ENCODE measurements around the gene PJVK.

PJVK gene

GRCh38 chr2:178476477-178476876 lies 25.3 kb downstream of the PJVK start:
- no peak for DNase-seq
- no peaks in the 10 kb centered on the region for H3K9me3 Mint-ChIP-seq
- peak overlapping the region; percentile 96 for H3K4me3 Mint-ChIP-seq
- H3K27ac Mint-ChIP-seq = no peak overlapping the region
- no peak for TF ChIP-seq CTCF (IDR thresholded peaks at IDR 0.05)
- H3K36me3 Mint-ChIP-seq (ENCODE audit: low read depth) = peaks cover 30% of the 10 kb centered on the region
- no peaks in the 10 kb centered on the region for H3K27me3 Mint-ChIP-seq (ENCODE audit: low read depth, poor library complexity)
- peaks cover 40% of the 10 kb centered on the region for H3K4me1 Mint-ChIP-seq

GRCh38 chr2:178477443-178478129 lies 26.4 kb downstream of the PJVK start:
- no peak overlapping the region for H3K27ac Mint-ChIP-seq
- no peak for DNase-seq
- no peaks in the 10 kb centered on the region for H3K27me3 Mint-ChIP-seq (ENCODE audit: low read depth, poor library complexity)
- peak overlapping the region; percentile 96 for H3K4me3 Mint-ChIP-seq
- peaks cover 25% of the 10 kb centered on the region for H3K36me3 Mint-ChIP-seq (ENCODE audit: low read depth)
- no peaks in the 10 kb centered on the region for H3K9me3 Mint-ChIP-seq
- peaks cover 51% of the 10 kb centered on the region for H3K4me1 Mint-ChIP-seq
- TF ChIP-seq CTCF (IDR thresholded peaks at IDR 0.05) = no peak

- Mint-ChIP-seq H3K9me3 (no peaks in the 10 kb centered on the region), H3K4me3 (peak overlapping the region; percentile 96), H3K27me3 (ENCODE audit: low read depth, poor library complexity) (no peaks in the 10 kb centered on the region), H3K27ac (peak overlapping the region; percentile 99), H3K36me3 (ENCODE audit: low read depth) (peaks cover 25% of the 10 kb centered on the region), H3K4me1 (peaks cover 55% of the 10 kb centered on the region)
- DNase-seq = peak; percentile 13
- TF ChIP-seq CTCF (IDR thresholded peaks at IDR 0.05) = no peak
These were observed 26.9 kb downstream of the PJVK start for GRCh38 chr2:178478130-178478438.

- peaks cover 21% of the 10 kb centered on the region for H3K36me3 Mint-ChIP-seq (ENCODE audit: low read depth)
- DNase-seq = peak; percentile 84
- H3K4me1 Mint-ChIP-seq = peaks cover 50% of the 10 kb centered on the region
- H3K4me3 Mint-ChIP-seq = peak within 1 kb of the TSS; percentile 96
- H3K9me3 Mint-ChIP-seq = no peaks in the 10 kb centered on the region
- TF ChIP-seq CTCF (IDR thresholded peaks at IDR 0.05) = peak; percentile 54
- H3K27me3 Mint-ChIP-seq (ENCODE audit: low read depth, poor library complexity) = no peaks in the 10 kb centered on the region
- peak within 1 kb of the TSS; percentile 99 for H3K27ac Mint-ChIP-seq
These were observed 27.5 kb downstream of the PJVK start, which contains the start of gene FKBP7 for GRCh38 chr2:178478439-178479274. FKBP7 (minus strand) TSS chr2:178478600; CDS start chr2:178478499, 101 bp downstream.

DNA sequence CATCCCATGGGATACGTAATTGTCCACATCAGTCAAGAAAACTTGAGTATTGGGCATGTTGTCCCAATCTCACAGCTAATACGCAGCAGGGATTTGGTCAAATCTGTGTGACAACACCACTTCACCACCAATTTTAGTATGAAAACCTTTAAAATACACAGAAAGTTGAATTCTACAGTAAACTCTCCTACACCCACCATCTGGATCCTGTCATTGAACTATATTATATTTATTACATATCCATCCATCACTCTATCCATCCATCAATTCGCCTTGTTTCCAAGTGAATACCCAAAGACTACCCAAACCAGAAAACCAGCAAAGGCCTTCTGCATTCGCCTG lies 28.1 kb downstream of the PJVK start:
- TF ChIP-seq CTCF (IDR thresholded peaks at IDR 0.05) = no peak
- Mint-ChIP-seq H3K4me1 (peaks cover 47% of the 10 kb centered on the region), H3K4me3 (peak overlapping the region; percentile 96), H3K27ac (peak overlapping the region; percentile 99), H3K9me3 (no peaks in the 10 kb centered on the region), H3K27me3 (ENCODE audit: low read depth, poor library complexity) (no peaks in the 10 kb centered on the region), H3K36me3 (ENCODE audit: low read depth) (peaks cover 21% of the 10 kb centered on the region)
- no peak for DNase-seq

Measured in nephron progenitor cell (in vitro differentiated cells).